Neural cell (in vitro differentiated cells): ENCODE measurements around the gene UCN2.

Experiments used
- CTCF ChIP-seq: fragments of 450-650 bp; IDR thresholded peaks from 2 replicates; pipeline ENCODE4 v1.5.1; 2014; ENCODE audit warnings: antibody characterized with exemption, mild to moderate bottlenecking, moderate library complexity; ENCODE audit not compliant: poor library complexity, severe bottlenecking
- EP300 ChIP-seq: fragments of 450-650 bp; conservative IDR thresholded peaks from 2 replicates; pipeline ENCODE4 v1.6.1; 2014; ENCODE audit warnings: antibody characterized with exemption, mild to moderate bottlenecking, moderate library complexity; ENCODE audit not compliant: poor library complexity, severe bottlenecking
- EZH2 ChIP-seq: fragments of 200-600, 300-800 bp; shearing (Covaris generic), sonication (generic); IDR thresholded peaks from 2 replicates; pipeline ENCODE4 v1.6.1; 2014; ENCODE audit warnings: antibody characterized with exemption, low read length, borderline replicate concordance, mild to moderate bottlenecking; ENCODE audit not compliant: insufficient read depth, poor library complexity, severe bottlenecking
- MXI1 ChIP-seq: fragments of 450-650 bp; conservative IDR thresholded peaks from 2 replicates; pipeline ENCODE4 v1.6.1; 2014; ENCODE audit warnings: antibody characterized with exemption, mild to moderate bottlenecking; ENCODE audit not compliant: poor library complexity, severe bottlenecking
- POLR2AphosphoS5 ChIP-seq: IDR thresholded peaks from 2 replicates; pipeline ENCODE4 v1.6.1; 2012
- RAD21 ChIP-seq: fragments of 450-650 bp; conservative IDR thresholded peaks from 2 replicates; pipeline ENCODE4 v1.6.1; 2014; ENCODE audit warnings: antibody characterized with exemption, mild to moderate bottlenecking, moderate library complexity
- REST ChIP-seq: IDR thresholded peaks from 2 replicates; pipeline ENCODE4 v1.6.1; 2012; ENCODE audit warnings: borderline replicate concordance
- SMC3 ChIP-seq: fragments of 450-650 bp; conservative IDR thresholded peaks from 2 replicates; pipeline ENCODE4 v1.6.1; 2014; ENCODE audit warnings: antibody characterized with exemption, mild to moderate bottlenecking, moderate library complexity; ENCODE audit not compliant: poor library complexity
- TAF1 ChIP-seq: IDR thresholded peaks from 2 replicates; pipeline ENCODE4 v1.6.1; 2012; ENCODE audit warnings: low read depth

DNA sequence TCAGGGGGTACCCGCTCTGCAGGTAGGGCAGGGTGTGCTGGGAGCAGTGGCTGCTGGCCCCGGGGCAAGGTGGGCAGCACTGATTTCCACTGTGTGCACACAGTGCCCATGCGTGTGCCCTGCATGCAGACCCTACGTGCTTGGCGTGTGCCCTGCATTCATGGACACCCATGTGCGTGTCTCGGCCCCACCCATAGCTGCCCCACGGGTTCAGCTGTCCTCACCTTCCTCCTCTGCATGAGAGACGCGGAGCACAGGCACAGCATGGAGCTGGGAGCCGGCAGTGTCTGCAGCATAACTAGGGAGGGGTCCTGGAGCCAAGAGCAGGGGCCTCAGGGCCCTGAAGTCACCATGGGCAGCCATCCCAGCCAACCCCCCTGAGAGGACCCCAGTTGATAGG, 1.6 kb upstream of the UCN2 start:
- TF ChIP-seq CTCF, result no peak
- TF ChIP-seq POLR2AphosphoS5, result no peak
- no peak for TF ChIP-seq EZH2
- no peak for TF ChIP-seq TAF1
- TF ChIP-seq REST, result no peak
- TF ChIP-seq SMC3, result no peak
- no peak for TF ChIP-seq RAD21
- no peak for TF ChIP-seq EP300
- no peak for TF ChIP-seq MXI1
